Measurements from ENCODE around the gene EEF2K.

GRCh38 chr16:22229889-22230288 lies 23.8 kb downstream of the EEF2K start:
- TF ChIP-seq, protein P1, sequence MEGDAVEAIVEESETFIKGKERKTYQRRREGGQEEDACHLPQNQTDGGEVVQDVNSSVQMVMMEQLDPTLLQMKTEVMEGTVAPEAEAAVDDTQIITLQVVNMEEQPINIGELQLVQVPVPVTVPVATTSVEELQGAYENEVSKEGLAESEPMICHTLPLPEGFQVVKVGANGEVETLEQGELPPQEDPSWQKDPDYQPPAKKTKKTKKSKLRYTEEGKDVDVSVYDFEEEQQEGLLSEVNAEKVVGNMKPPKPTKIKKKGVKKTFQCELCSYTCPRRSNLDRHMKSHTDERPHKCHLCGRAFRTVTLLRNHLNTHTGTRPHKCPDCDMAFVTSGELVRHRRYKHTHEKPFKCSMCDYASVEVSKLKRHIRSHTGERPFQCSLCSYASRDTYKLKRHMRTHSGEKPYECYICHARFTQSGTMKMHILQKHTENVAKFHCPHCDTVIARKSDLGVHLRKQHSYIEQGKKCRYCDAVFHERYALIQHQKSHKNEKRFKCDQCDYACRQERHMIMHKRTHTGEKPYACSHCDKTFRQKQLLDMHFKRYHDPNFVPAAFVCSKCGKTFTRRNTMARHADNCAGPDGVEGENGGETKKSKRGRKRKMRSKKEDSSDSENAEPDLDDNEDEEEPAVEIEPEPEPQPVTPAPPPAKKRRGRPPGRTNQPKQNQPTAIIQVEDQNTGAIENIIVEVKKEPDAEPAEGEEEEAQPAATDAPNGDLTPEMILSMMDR (IDR thresholded peaks at IDR 0.05 in 4 of 5, conservative IDR thresholded peaks at IDR 0.05 in 1 of 5) = no peak
- TF ChIP-seq POLR2A (IDR thresholded peaks at IDR 0.05) = no peak

Data from gastrocnemius medialis (tissue), 4 donors.